NB4 (cell line): ENCODE measurements around the gene CDK14.

Experiments used
- POLR2A ChIP-seq: IDR thresholded peaks from 2 replicates; pipeline ENCODE4 v1.6.1; 2011; ENCODE audit warnings: mild to moderate bottlenecking; ENCODE audit not compliant: insufficient read length; ENCODE audit errors: extremely low read depth
- TF ChIP-seq, protein P1 (sequence below): IDR thresholded peaks from 2 replicates; pipeline ENCODE4 v1.6.1; 2011; ENCODE audit warnings: low read depth, low read length
- TF ChIP-seq, protein P2 (sequence below): IDR thresholded peaks from one replicate; pipeline ENCODE4 v1.5.1; 2012; ENCODE audit warnings: low read depth, low read length

DNA sequence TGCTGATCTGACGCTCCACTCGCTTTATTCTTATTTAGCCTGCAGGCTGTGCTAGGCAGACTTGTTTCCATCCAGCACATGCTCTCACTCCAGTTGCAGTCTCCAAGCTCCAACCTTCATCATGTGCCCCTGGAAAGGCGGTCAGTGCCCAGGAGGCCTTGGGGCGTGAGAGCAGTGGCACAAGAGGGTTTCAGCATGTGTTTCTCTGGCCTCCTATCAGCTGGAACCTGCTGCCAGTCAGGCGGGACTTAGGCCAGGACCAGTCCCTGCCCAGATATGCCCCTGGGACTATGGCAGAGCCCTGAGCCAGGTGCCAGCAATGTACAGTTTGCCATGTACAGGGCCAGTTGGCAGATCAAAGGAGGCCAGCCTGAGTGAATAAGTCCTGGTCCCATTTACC lies 337.9 kb downstream of the CDK14 start:
- TF ChIP-seq, protein P1, sequence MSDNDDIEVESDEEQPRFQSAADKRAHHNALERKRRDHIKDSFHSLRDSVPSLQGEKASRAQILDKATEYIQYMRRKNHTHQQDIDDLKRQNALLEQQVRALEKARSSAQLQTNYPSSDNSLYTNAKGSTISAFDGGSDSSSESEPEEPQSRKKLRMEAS, result no peak
- TF ChIP-seq, protein P2, sequence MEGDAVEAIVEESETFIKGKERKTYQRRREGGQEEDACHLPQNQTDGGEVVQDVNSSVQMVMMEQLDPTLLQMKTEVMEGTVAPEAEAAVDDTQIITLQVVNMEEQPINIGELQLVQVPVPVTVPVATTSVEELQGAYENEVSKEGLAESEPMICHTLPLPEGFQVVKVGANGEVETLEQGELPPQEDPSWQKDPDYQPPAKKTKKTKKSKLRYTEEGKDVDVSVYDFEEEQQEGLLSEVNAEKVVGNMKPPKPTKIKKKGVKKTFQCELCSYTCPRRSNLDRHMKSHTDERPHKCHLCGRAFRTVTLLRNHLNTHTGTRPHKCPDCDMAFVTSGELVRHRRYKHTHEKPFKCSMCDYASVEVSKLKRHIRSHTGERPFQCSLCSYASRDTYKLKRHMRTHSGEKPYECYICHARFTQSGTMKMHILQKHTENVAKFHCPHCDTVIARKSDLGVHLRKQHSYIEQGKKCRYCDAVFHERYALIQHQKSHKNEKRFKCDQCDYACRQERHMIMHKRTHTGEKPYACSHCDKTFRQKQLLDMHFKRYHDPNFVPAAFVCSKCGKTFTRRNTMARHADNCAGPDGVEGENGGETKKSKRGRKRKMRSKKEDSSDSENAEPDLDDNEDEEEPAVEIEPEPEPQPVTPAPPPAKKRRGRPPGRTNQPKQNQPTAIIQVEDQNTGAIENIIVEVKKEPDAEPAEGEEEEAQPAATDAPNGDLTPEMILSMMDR, result no peak
- no peak for TF ChIP-seq POLR2A
